A673 (cell line): Measurements from ENCODE around the gene MICAL2.

Source experiments
- EZH2 ChIP-seq: fragments of 200-600 bp; sonication (generic); IDR thresholded peaks from 2 replicates; pipeline ENCODE4 v1.6.1; 2017; ENCODE audit warnings: borderline replicate concordance, low read depth, mild to moderate bottlenecking, mixed read lengths, antibody characterized with exemption, low read length; ENCODE audit not compliant: poor library complexity, severe bottlenecking
- TF ChIP-seq, protein P1 (sequence below): fragments of 300-800, 200-600 bp; sonication (generic); conservative IDR thresholded peaks from 2 replicates; pipeline ENCODE4 v1.5.1; 2017; ENCODE audit warnings: low read depth, mild to moderate bottlenecking, antibody characterized with exemption, low read length, moderate library complexity, mixed read lengths

DNA sequence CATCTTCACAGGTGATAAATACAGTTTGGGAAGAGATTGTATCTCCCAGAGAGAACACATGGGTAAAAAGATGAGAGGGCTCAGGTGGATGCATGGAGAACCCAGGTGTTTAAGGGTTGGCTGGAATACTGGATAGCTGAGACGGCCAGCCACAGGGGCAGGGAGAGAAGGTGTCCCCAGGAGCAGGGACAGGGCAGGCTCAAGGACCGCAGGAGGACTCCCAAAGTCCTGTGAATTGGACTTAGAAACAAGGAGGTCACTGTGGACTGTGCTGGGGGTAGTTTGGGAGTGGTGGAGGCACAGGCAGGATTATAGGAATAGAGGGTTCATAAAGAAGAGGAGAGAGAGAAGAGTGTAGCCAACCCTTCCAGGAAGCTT lies 163.2 kb downstream of the MICAL2 start:
- TF ChIP-seq, protein P1, sequence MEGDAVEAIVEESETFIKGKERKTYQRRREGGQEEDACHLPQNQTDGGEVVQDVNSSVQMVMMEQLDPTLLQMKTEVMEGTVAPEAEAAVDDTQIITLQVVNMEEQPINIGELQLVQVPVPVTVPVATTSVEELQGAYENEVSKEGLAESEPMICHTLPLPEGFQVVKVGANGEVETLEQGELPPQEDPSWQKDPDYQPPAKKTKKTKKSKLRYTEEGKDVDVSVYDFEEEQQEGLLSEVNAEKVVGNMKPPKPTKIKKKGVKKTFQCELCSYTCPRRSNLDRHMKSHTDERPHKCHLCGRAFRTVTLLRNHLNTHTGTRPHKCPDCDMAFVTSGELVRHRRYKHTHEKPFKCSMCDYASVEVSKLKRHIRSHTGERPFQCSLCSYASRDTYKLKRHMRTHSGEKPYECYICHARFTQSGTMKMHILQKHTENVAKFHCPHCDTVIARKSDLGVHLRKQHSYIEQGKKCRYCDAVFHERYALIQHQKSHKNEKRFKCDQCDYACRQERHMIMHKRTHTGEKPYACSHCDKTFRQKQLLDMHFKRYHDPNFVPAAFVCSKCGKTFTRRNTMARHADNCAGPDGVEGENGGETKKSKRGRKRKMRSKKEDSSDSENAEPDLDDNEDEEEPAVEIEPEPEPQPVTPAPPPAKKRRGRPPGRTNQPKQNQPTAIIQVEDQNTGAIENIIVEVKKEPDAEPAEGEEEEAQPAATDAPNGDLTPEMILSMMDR: no peak
- no peak for TF ChIP-seq EZH2
